ENCODE results near the gene CCDC138. TPM values are rescaled to one million over a fixed set of nuclear protein-coding genes. Genes with fewer than 3 reads are reported as not detected.
A peak's percentile ranks its signal among the peaks of the same experiment; 100 is the strongest.

CCDC138 gene
- total RNA-seq, 1 experiment from 2014 or later = 10.6 TPM

DNA sequence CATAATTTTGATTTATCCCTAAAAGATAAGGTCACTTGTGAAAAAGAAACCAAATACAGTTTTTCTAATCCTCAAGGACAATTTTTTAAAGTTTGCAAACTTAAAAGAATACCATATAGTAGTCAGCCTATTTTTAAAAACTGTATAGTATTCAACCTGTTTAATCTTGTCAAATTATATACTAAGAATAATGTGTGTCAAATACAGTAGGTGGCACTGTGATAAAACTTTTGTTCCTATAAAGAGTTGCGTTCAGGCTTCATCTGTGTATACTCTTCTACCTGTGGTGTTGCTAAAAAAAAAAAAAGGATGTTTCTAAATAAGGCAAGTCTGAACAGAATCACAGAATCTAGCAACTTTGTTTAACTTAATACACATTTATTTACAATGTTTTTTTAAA lies 68.6 kb downstream of the CCDC138 start:
- DNase-seq (peak; percentile 56), ATAC-seq (peak; percentile 88)
- Histone ChIP-seq H3K27ac (ENCODE audit: low read length) (no peak overlapping the region), H3K36me3 (ENCODE audit: low read depth, low read length) (0 out of 2 replicates have a peak, but pooled peaks cover 2% of the 10 kb centered on the region), H3K4me1 (ENCODE audit: insufficient read depth, low read length) (no peaks in the 10 kb centered on the region), H3K79me2 (ENCODE audit: low read length) (no peaks in the 10 kb centered on the region), H3K4me2 (ENCODE audit: low read length) (no peak overlapping the region), H3K4me3 (ENCODE audit: low read length) (no peak overlapping the region), H2AFZ (ENCODE audit: low read length) (no peak overlapping the region), H3F3A (ENCODE audit: low read length, unreplicated experiment) (no peaks in the 10 kb centered on the region), H3K9ac (ENCODE audit: low read length) (no peak overlapping the region), H3K9me3 (ENCODE audit: low read length) (no peaks in the 10 kb centered on the region), H4K20me1 (ENCODE audit: low read length) (no peaks in the 10 kb centered on the region), H3K9me2 (replicated peaks; ENCODE audit: low read length) (no peaks in the 10 kb centered on the region), H3K27me3 (ENCODE audit: low read length) (no peaks in the 10 kb centered on the region)
- no TSS peak for BruUV-seq (replicated peaks)
- no peak for TF ChIP-seq EZH2phosphoT487 (IDR thresholded peaks at IDR 0.05; ENCODE audit: borderline replicate concordance, low read length)
- TF ChIP-seq EZH2 (IDR thresholded peaks at IDR 0.05; ENCODE audit: low read length, unreplicated experiment) = no peak
- TF ChIP-seq, protein P1, sequence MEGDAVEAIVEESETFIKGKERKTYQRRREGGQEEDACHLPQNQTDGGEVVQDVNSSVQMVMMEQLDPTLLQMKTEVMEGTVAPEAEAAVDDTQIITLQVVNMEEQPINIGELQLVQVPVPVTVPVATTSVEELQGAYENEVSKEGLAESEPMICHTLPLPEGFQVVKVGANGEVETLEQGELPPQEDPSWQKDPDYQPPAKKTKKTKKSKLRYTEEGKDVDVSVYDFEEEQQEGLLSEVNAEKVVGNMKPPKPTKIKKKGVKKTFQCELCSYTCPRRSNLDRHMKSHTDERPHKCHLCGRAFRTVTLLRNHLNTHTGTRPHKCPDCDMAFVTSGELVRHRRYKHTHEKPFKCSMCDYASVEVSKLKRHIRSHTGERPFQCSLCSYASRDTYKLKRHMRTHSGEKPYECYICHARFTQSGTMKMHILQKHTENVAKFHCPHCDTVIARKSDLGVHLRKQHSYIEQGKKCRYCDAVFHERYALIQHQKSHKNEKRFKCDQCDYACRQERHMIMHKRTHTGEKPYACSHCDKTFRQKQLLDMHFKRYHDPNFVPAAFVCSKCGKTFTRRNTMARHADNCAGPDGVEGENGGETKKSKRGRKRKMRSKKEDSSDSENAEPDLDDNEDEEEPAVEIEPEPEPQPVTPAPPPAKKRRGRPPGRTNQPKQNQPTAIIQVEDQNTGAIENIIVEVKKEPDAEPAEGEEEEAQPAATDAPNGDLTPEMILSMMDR (conservative IDR thresholded peaks at IDR 0.05; ENCODE audit: low read depth, low read length) = peak; percentile 71
- CTCF ChIA-PET = no interaction called here
- intact Hi-C loops (cut with micrococcal nuclease) = loop anchor here (1.0 to 10.0 kb wide), 4 partner anchors 70 to 640 kb away; partner anchors contain the start of gene EDAR
- POLR2A ChIA-PET (ENCODE audit: unreplicated experiment) = no interaction called here

DNA sequence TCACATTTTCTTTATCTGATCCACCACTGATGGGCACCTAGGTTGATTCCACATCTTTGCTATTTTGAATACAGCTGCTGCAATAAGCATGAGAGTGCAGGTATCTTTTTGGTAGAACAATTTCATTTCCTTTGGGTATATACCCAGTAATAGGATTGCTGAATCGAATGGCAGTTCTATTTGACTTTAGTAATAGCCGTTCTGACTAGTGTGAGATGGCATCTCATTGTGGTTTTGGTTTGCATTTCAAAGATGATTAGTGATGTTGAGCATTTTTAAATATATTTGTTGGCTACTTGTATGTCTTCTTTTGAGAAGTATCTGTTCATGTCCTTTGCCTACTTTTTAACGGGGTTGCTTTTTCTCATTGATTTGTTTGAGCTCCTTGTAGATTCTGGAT lies 72.3 kb downstream of the CCDC138 start:
- CTCF ChIA-PET = no interaction called here
- H3K9ac ChIP-seq (ENCODE audit: low read length) = no peak overlapping the region
- H3K4me2 ChIP-seq (ENCODE audit: low read length) = no peak overlapping the region
- ATAC-seq (peak; percentile 53), DNase-seq (peak; percentile 57)
- H3F3A ChIP-seq (ENCODE audit: low read length, unreplicated experiment) = no peaks in the 10 kb centered on the region
- TF ChIP-seq EZH2phosphoT487 (IDR thresholded peaks at IDR 0.05; ENCODE audit: borderline replicate concordance, low read length) = no peak
- no peak for TF ChIP-seq EZH2 (IDR thresholded peaks at IDR 0.05; ENCODE audit: low read length, unreplicated experiment)
- TF ChIP-seq, protein P1 (conservative IDR thresholded peaks at IDR 0.05; ENCODE audit: low read depth, low read length) = no peak
- H3K27ac ChIP-seq (ENCODE audit: low read length) = no peak overlapping the region
- no peaks in the 10 kb centered on the region for H3K4me1 ChIP-seq (ENCODE audit: insufficient read depth, low read length)
- H3K9me2 ChIP-seq (replicated peaks; ENCODE audit: low read length) = no peaks in the 10 kb centered on the region
- POLR2A ChIA-PET (ENCODE audit: unreplicated experiment) = no interaction called here
- BruUV-seq (replicated peaks) = no TSS peak
- H3K27me3 ChIP-seq (ENCODE audit: low read length) = no peaks in the 10 kb centered on the region
- no peaks in the 10 kb centered on the region for H4K20me1 ChIP-seq (ENCODE audit: low read length)
- no peaks in the 10 kb centered on the region for H3K9me3 ChIP-seq (ENCODE audit: low read length)
- intact Hi-C loops (cut with micrococcal nuclease) = loop anchor here (10.0 kb wide), 2 partner anchors 66 to 636 kb away; no protein-coding TSS in a partner anchor
- no peaks in the 10 kb centered on the region for H3K36me3 ChIP-seq (ENCODE audit: low read depth, low read length)
- H3K4me3 ChIP-seq (ENCODE audit: low read length) = no peak overlapping the region
- H3K79me2 ChIP-seq (ENCODE audit: low read length) = no peaks in the 10 kb centered on the region
- no peak overlapping the region for H2AFZ ChIP-seq (ENCODE audit: low read length)

DNA sequence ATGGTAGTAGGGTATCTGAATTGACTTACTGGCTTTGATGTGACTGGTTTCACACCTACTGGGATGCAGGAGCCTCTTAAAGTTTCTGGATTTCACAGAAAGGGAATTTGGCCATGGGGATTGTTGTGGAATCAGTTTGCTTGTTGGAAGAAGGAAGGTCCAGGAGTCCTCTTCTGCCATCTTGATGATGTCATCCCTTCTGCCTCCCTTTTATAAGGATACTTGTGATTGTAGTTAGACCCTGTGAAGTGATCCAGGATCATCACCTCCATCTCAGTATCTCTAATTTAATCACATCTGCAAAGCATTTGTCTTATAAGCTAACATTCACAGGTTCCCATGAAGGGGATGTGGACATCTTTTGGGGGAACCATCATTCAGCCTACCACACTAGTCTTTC lies 79.5 kb downstream of the CCDC138 start:
- H3F3A ChIP-seq (ENCODE audit: low read length, unreplicated experiment) = no peaks in the 10 kb centered on the region
- no peak overlapping the region for H3K4me3 ChIP-seq (ENCODE audit: low read length)
- TF ChIP-seq EZH2phosphoT487 (IDR thresholded peaks at IDR 0.05; ENCODE audit: borderline replicate concordance, low read length) = no peak
- TF ChIP-seq, protein P1 (conservative IDR thresholded peaks at IDR 0.05; ENCODE audit: low read depth, low read length) = no peak
- no peak for TF ChIP-seq EZH2 (IDR thresholded peaks at IDR 0.05; ENCODE audit: low read length, unreplicated experiment)
- H3K27me3 ChIP-seq (ENCODE audit: low read length) = no peaks in the 10 kb centered on the region
- H3K36me3 ChIP-seq (ENCODE audit: low read depth, low read length) = peaks cover 39% of the 10 kb centered on the region
- no peak overlapping the region for H3K4me2 ChIP-seq (ENCODE audit: low read length)
- no peak for ATAC-seq
- no peak for DNase-seq
- no peak overlapping the region for H3K9ac ChIP-seq (ENCODE audit: low read length)
- H3K4me1 ChIP-seq (ENCODE audit: insufficient read depth, low read length) = no peaks in the 10 kb centered on the region
- H4K20me1 ChIP-seq (ENCODE audit: low read length) = no peaks in the 10 kb centered on the region
- ChIA-PET POLR2A (ENCODE audit: unreplicated experiment) (no interaction called here), CTCF (no interaction called here)
- H3K9me3 ChIP-seq (ENCODE audit: low read length) = peaks cover 11% of the 10 kb centered on the region; the same call in 1 of the 2 replicates
- no peak overlapping the region for H2AFZ ChIP-seq (ENCODE audit: low read length)
- no peaks in the 10 kb centered on the region for H3K79me2 ChIP-seq (ENCODE audit: low read length)
- intact Hi-C loops (cut with micrococcal nuclease) = no loop called here
- no peak overlapping the region for H3K27ac ChIP-seq (ENCODE audit: low read length)
- no TSS peak for BruUV-seq (replicated peaks)
- no peaks in the 10 kb centered on the region for H3K9me2 ChIP-seq (replicated peaks; ENCODE audit: low read length)
